GM12801 (cell line): ENCODE results near the gene ASPHD1.

Experiments used
- TF ChIP-seq, protein P1 (sequence below): IDR thresholded peaks from one replicate; pipeline ENCODE4 v1.5.1; 2011; ENCODE audit warnings: control low read depth; ENCODE audit not compliant: insufficient read length; ENCODE audit errors: extremely low read depth

Gene ASPHD1

DNA sequence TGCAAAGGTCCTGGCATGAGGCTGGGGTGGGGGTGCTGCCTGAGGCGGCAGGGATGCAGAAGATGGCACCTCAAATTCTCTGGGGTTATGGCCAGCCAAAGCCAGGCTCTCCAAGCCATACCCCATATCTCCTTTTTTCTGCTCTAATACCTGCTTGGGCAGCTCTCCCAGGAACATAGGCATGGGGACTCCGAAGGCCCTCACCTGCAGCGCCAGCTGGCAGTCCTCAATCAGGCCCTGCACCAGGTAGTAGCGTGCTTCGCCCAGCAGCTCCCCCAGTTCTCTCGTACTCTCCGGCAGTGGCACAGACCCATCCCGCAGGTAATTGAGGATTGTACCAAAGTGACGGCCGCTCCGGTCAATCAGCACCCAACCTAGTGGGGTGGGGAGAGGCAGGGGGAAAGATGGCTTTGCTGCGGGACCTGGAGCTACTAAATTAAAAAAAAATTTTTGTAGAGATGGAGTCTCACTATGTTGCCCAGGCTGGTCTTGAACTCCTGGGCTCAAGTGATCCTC is 22.8 kb downstream of the ASPHD1 start:
- TF ChIP-seq, protein P1, sequence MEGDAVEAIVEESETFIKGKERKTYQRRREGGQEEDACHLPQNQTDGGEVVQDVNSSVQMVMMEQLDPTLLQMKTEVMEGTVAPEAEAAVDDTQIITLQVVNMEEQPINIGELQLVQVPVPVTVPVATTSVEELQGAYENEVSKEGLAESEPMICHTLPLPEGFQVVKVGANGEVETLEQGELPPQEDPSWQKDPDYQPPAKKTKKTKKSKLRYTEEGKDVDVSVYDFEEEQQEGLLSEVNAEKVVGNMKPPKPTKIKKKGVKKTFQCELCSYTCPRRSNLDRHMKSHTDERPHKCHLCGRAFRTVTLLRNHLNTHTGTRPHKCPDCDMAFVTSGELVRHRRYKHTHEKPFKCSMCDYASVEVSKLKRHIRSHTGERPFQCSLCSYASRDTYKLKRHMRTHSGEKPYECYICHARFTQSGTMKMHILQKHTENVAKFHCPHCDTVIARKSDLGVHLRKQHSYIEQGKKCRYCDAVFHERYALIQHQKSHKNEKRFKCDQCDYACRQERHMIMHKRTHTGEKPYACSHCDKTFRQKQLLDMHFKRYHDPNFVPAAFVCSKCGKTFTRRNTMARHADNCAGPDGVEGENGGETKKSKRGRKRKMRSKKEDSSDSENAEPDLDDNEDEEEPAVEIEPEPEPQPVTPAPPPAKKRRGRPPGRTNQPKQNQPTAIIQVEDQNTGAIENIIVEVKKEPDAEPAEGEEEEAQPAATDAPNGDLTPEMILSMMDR, result no peak

DNA sequence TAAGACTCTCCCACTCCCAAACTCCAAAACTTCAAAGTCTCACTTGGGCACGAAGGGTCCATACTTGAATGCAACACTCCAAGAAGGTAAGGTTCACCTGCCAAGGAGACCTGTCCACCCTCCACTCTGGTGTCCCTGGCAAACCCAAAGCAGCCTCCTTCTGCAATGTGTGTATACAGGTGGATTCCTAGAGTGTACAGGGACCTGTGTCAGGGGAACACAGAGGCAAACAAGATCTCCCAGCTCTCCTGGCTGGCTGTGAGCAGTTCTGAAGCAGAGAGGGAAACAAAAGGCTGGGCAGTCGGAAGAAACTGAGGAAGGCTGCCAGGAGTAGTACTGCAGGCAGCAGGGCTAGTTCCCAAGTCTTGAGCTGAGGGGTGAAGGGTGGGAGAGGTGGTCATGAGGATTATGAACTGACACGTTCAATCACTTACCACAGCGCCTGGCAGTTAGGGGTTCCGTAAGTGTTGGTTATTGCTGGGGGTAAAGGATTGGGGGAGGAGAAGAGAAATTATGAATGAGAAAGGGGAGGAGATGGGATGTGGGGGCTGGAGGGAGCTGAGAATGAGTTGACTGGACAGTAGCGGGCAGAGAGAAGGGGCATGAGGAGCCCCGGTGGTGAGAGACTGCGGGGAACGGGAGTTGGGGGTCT is 24.9 kb downstream of the ASPHD1 start:
- TF ChIP-seq, protein P1, result no peak

DNA sequence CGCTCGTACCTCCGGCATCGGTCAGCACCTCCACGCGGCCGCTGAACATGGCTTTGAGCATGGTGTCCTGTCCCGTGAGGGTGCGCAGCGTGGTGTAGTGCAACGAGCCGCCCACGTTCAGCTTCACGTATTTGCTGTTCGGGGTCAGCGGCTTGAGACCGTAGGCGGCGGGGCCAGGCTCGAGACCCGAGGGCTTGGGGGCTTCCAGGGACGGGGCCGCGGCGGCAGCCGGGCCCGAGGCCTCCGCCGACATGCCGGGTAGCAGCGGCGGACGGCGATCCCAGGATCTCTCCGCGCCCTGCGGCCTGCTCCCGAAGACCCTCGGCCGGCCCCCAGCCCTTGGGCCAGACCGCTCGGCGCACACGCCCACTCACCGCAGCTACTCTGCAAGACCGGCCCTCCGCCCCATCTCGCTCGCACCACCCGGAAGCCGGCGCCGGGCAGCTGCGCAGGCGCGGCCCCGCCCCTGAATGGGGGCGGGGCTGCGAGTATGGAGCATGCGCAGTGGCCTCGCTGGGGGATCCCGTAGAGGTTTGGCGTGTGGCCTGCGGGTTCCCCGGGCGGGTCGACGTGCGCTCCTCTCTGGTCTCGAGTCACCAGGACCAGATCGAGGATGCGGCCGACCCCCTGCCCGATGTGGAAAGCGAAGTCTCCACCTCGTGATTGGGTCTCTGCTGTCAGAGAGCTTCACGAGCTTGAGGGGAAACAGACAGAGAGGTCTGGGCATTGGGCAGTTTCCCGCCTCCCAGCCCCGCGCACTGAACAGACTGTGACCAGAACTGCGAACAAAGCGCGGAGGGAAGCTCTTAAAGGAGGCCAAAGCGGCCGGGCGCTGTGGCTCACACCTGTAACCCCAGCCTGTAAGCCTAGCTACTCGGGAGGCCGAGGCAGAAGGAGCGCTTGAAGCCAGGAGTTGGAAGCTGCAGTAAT is 25.8 kb downstream of the ASPHD1 start, which contains the start of gene KCTD13:
Gene KCTD13 (minus strand): TSS at position 446 of the 930 bp plus-strand sequence. CDS start 193 bp downstream, at position 253.
- TF ChIP-seq, protein P1, result no peak

DNA sequence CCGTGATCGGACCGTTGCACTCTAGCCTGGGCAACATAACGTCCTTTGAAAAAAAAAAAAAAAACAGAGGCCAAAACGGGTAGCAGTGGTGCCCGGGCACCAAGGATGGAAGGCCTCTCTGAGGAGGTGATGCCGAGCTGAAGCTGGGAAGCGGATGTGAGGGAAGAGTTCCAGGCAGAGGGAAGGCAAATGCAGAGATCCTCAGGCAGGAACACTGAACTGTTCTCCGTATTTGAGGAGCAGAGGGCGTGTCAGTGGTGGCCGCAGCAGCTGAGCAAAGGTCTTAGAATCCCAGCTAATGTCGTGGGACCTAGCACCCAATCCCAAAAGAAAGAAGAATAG is 26.4 kb downstream of the ASPHD1 start:
- TF ChIP-seq, protein P1, result no peak

DNA sequence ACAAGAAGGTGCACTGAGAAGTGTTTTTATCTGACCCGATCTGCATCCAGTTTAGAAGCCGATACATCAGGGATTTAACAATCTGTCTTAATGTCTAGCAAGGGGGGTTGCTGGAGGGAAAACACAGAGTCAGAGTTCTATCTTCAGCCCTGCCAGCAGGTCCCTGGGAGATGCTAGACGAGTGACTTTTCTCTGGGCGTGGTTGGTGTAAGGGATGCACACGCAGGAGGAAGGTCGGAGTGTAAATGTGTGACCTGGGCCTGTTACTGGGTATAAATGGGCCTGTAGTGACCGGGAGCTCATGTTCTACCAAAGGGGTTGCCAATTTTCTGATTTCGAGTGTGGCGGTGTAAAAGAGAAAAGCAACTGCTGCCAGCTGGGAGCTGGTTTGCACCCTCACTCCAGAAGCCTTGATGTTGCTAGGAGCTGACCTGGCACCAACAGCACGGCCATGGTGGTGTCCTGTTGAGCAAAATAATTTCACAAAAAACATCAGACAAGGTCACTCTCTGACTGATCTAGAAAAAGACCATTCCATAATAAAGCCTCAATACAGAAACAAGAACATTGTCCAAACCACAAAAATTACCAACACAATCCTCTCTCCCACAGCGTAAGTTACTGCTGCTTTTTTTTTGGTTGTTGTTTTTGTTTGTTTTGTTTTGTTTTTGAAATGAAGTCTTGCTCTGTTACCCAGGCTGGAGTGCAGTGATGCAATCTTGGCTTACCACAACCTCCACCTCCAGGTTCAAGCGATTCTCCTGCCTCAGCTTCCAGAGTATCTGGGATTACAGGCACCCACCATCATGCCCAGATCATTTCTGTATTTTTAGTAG is 27.0 kb downstream of the ASPHD1 start:
- TF ChIP-seq, protein P1, result no peak

DNA sequence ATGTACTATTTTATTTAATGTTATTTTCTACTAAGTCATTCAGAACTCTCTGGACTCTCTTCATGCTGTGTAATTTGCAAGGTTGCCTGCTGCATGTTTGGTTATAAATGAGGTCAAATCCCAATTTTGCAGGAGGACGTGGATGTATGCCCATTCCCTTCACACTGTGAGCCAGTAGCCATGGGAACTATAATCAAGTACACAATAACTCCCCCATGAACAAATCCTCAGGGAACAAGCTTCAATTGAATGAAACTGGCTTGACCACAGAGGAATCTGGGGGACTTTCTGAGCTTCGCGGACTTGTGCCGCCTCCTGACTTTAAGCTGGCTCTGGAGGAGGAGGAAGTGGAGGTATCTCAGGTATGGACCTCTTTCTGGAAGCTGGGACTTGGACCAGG is 40.4 kb downstream of the ASPHD1 start:
- TF ChIP-seq, protein P1, result no peak
